AG04450 (cell line): ENCODE measurements around the gene MAP2K6. TPM values are rescaled to one million over a fixed set of nuclear protein-coding genes. Genes with fewer than 3 reads are reported as not detected.

Source experiments
- CTCF ChIA-PET: fragments of 300-600, 350-600 bp; formaldehyde crosslinking; extraction: SDS; loops from one replicate; lab custom pipeline; 2022; ENCODE audit warnings: antibody characterized with exemption, inconsistent platforms; lab: Charles Lee
- POLR2A ChIA-PET: fragments of 350-600 bp; formaldehyde crosslinking; extraction: SDS; loops from one replicate; lab custom pipeline; 2021; ENCODE audit warnings: antibody characterized with exemption, inconsistent platforms; lab: Yijun Ruan, JAX
- DNase-seq: peaks from one replicate; pipeline ENCODE4 v3.0.0-alpha.2; 2011; ENCODE audit warnings: low read depth, low spot score
- H3K27ac ChIP-seq: one replicate; pipeline ENCODE4 v1.5.1; 2012; ENCODE audit warnings: low read depth, low read length, control low read depth
- H3K27me3 ChIP-seq: one replicate; pipeline ENCODE4 v1.6.0; 2012; ENCODE audit warnings: low read length; ENCODE audit not compliant: control insufficient read depth, insufficient read depth
- H3K4me3 ChIP-seq: 2 replicates; pipeline ENCODE4 v1.5.1; 2011; ENCODE audit warnings: mild to moderate bottlenecking, low read depth, low read length, control low read depth
- H3K9me3 ChIP-seq: 2 replicates; pipeline ENCODE4 v1.5.1; 2012; ENCODE audit warnings: low read length; ENCODE audit not compliant: control insufficient read depth, insufficient read depth
- polyA plus RNA-seq: library from polyadenylated mRNA; depleted of rRNA; stranded (reverse); fragments of >200 nt; gene quantifications from 2 replicates; pipeline ENCODE4 v1.2.3, GENCODE V29; 2011
- TF ChIP-seq, protein P1 (sequence below): IDR thresholded peaks from 2 replicates; pipeline ENCODE4 v1.5.1; 2011; ENCODE audit warnings: low read depth, low read length, control low read depth, inconsistent platforms

The MAP2K6 gene
- polyA plus RNA-seq, 1 experiment = 10.9 TPM

DNA sequence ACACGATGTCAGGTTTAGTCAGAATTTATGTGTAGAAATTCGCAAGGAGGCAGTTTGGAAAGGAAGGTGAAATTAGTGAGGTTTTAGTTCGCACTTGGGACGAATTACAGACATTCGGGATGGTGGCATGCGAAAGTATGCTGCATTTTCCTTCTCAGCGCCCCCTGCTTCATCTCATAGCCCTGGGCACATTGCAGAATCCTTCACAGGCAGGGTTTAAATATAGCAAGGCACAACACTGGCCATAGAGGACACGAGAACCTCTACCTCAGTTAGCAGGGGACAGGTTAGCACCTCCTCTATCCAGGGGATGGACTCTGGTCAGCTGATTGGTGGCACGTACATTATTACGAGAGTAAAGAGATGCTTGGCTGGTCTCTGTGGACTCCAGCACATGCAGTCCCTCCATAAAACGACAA lies 47.5 kb downstream of the MAP2K6 start:
- ChIA-PET POLR2A (no interaction called here), CTCF (no interaction called here)
- TF ChIP-seq, protein P1, sequence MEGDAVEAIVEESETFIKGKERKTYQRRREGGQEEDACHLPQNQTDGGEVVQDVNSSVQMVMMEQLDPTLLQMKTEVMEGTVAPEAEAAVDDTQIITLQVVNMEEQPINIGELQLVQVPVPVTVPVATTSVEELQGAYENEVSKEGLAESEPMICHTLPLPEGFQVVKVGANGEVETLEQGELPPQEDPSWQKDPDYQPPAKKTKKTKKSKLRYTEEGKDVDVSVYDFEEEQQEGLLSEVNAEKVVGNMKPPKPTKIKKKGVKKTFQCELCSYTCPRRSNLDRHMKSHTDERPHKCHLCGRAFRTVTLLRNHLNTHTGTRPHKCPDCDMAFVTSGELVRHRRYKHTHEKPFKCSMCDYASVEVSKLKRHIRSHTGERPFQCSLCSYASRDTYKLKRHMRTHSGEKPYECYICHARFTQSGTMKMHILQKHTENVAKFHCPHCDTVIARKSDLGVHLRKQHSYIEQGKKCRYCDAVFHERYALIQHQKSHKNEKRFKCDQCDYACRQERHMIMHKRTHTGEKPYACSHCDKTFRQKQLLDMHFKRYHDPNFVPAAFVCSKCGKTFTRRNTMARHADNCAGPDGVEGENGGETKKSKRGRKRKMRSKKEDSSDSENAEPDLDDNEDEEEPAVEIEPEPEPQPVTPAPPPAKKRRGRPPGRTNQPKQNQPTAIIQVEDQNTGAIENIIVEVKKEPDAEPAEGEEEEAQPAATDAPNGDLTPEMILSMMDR = no peak

DNA sequence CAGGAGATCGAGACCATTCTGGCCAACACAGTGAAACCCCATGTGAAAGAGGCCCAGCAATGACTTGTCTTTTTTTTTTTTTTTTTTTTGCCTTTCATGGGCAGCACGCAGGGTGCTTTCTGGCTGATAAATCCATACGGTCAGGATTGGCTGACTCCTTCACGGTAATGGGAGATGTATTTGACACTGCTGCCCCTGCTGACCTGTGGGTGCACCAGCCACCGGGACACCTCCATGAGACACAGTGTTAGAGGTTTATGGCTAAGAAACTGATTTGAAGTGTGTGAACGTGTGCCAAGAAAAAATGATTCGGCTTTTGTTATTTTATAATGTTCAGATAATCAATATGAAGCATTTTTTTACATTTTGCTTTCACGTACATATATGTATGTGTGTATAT lies 48.4 kb downstream of the MAP2K6 start:
- CTCF ChIA-PET = no interaction called here
- TF ChIP-seq, protein P1 = no peak
- Histone ChIP-seq H3K27ac (no peak overlapping the region), H3K4me3 (no peak overlapping the region), H3K9me3 (no peaks in the 10 kb centered on the region), H3K27me3 (no peaks in the 10 kb centered on the region)
- POLR2A ChIA-PET = no interaction called here
- DNase-seq = no peak

More for the DNA sequence above, 47.5 kb downstream of the MAP2K6 start:
- H3K4me3 ChIP-seq = no peak overlapping the region
- no peak overlapping the region for H3K27ac ChIP-seq
- no peaks in the 10 kb centered on the region for H3K27me3 ChIP-seq
- no peak for DNase-seq
- no peaks in the 10 kb centered on the region for H3K9me3 ChIP-seq

DNA sequence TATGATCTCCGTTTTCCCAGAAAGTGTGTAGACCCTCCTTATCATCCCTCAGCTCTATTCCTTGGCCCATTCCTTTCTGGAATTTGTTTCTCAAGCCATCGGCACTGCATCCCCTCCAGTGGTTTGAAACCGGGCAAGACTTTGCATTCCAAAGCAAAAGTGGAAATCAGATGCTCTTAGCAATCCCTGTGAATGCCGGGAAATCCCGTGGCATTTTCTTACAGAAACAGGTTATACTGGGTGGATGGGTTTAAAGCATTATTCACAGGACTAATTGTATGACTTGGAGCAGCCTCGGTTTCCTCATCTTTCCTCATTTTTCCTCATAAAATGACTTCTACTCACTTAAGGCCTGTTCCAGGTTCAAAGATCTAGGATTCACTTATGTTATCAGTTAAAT lies 52.0 kb downstream of the MAP2K6 start:
- no peak overlapping the region for H3K27ac ChIP-seq
- DNase-seq = no peak
- CTCF ChIA-PET = no interaction called here

DNA sequence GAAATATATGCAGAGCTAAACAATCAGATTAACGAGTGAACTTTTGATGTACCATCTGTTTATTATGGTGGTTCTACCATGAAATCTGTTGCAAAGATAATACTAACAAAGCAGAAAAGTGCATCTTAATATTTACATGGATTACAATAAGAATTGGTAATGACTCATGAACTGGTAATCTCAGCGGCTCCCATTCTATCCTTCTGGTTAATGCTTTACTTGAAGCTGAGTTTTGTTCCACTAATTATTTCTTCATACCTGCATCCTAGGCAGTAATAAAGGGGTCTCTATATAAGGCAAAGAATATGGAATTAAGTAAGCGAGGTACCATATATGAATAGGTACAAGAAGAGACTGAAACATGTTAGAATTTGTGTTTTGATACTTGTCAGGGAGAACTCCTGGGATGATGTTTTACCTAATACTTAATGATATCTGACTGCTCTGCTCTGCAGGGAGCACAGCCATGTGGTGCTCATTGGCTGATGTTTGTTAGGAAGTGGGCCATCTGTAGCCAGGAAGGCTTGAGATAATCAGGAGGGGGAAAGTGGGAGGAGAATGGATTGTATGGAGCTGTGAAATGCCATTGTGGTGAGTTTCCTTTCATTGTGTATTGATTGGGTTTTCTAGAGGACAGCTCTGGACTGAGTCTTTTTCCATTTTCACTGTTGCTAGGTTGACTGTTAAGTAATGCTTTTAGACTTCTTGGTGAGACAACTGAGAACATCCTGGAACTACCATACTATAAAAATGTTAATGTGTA lies 52.6 kb downstream of the MAP2K6 start:
- H3K9me3 ChIP-seq = no peaks in the 10 kb centered on the region
- ChIA-PET CTCF (no interaction called here), POLR2A (no interaction called here)
- no peaks in the 10 kb centered on the region for H3K27me3 ChIP-seq
- DNase-seq = no peak
- TF ChIP-seq, protein P1 = no peak
- H3K27ac ChIP-seq = no peak overlapping the region
- no peak overlapping the region for H3K4me3 ChIP-seq

More for the DNA sequence above, 52.0 kb downstream of the MAP2K6 start:
- no peak overlapping the region for H3K4me3 ChIP-seq
- TF ChIP-seq, protein P1 = no peak
- no peaks in the 10 kb centered on the region for H3K9me3 ChIP-seq
- POLR2A ChIA-PET = no interaction called here
- H3K27me3 ChIP-seq = no peaks in the 10 kb centered on the region

DNA sequence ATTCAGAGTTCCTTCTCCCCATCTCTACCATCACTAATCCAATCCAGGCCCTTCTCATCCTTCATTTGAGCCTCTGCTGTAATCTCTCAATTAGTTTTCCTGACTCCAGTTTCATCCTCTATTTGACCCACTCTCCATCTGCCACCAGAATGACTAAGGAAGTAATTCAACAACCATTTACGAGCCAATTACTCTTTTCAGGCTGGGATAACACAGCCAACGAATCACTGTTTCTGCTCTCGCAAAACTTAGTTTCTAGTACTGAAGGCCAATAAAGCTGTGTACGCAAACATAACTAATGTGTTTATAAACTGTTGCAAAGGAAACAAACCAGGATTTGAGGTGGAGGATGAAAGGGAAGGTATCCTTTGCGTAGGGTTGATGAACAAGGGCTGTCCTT lies 53.7 kb downstream of the MAP2K6 start:
- Histone ChIP-seq H3K27ac (no peak overlapping the region), H3K4me3 (no peak overlapping the region), H3K27me3 (no peaks in the 10 kb centered on the region), H3K9me3 (no peaks in the 10 kb centered on the region)
- ChIA-PET CTCF (no interaction called here), POLR2A (no interaction called here)
- TF ChIP-seq, protein P1 = no peak
- no peak for DNase-seq
